Left ventricle myocardium superior (tissue), 1 donor: ENCODE results near the gene IFT25. TPM values are rescaled to one million over a fixed set of nuclear protein-coding genes. Genes with fewer than 3 reads are reported as not detected.
"Not testable (repeated sequence)": the region's sequence is repeated elsewhere in the genome, so short reads cannot be mapped to it uniquely, and the experiment has no call there.

Experiments
- ATAC-seq: fragments of 200-7000 bp; cut with Tn5 transposase; one replicate; pipeline ENCODE4 v1.9.1; 2020; ENCODE audit warnings: mild to moderate bottlenecking, moderate library complexity
- DNase-seq: peaks from one replicate; pipeline ENCODE4 v3.0.0-alpha.2; 2020
- intact Hi-C: fragments of 100-400 bp; cut with micrococcal nuclease; formaldehyde crosslinking; loops from one replicate; pipeline ENCODE4 v1.11.0; 2022
- long read RNA-seq: library from polyadenylated mRNA; unstranded; transcript quantifications from one replicate; pipeline ENCODE4 v2.0.0, GENCODE V29; 2021
- total RNA-seq: library from RNA; stranded (reverse); fragmentation: NEBNext Ultra II Directional; extraction: Animal tissue kit (Norgen Biotek cat#: 25700); gene quantifications from one replicate; pipeline ENCODE4 v1.2.1, GENCODE V29; 2021
- donor health status: DM: no; HTN: yes; CAD: no; lungs with severe emphysema.

IFT25 gene
- total RNA-seq = 8.8 TPM
- long read RNA-seq, transcript HSPB11-201 (6 exons, 915 nt) = major isoform, 5 of 13 reads
- long read RNA-seq, partial matches to known transcripts = 2 of 13 reads
- long read RNA-seq, other reads (novel, unspliced or antisense) = 6 of 13 reads

GRCh38 chr1:53945433-53946251 is at the start of gene IFT25:
Gene IFT25, minus strand, starts transcription at chr1:53945699. Its CDS starts 5,617 bp downstream, at chr1:53940082.
- peak; percentile 98 for DNase-seq
- intact Hi-C loops = no loop called here

GRCh38 chr1:53994516-53994915 is 49.0 kb upstream of the IFT25 start:
- DNase-seq, ATAC-seq, intact Hi-C loops: not testable (repeated sequence)

More at GRCh38 chr1:53945433-53946251, at the start of gene IFT25:
- peak; percentile 91 for ATAC-seq

GRCh38 chr1:53992085-53992874 is 46.8 kb upstream of the IFT25 start:
- DNase-seq = no peak
- intact Hi-C loops = no loop called here
- peak; percentile 67 for ATAC-seq

GRCh38 chr1:53987880-53988279 is 42.4 kb upstream of the IFT25 start:
- DNase-seq = no peak
- ATAC-seq = no peak
- intact Hi-C loops = no loop called here

GRCh38 chr1:53986458-53986857 is 41.0 kb upstream of the IFT25 start:
- intact Hi-C loops = no loop called here
- DNase-seq (no peak), ATAC-seq (no peak)

- intact Hi-C loops = no loop called here
- ATAC-seq (no peak), DNase-seq (no peak)
Measured at GRCh38 chr1:53984726-53985125, 39.2 kb upstream of the IFT25 start.

GRCh38 chr1:53982763-53983104 is 37.2 kb upstream of the IFT25 start:
- intact Hi-C loops = no loop called here
- ATAC-seq (no peak), DNase-seq (no peak)

- intact Hi-C loops = no loop called here
- ATAC-seq (peak; percentile 68), DNase-seq (peak; percentile 50)
Measured at GRCh38 chr1:53982034-53982762, 36.7 kb upstream of the IFT25 start.

- no peak for ATAC-seq
- intact Hi-C loops = no loop called here
- no peak for DNase-seq
Measured at GRCh38 chr1:53981220-53981619, 35.7 kb upstream of the IFT25 start.

- ATAC-seq (no peak), DNase-seq (no peak)
- intact Hi-C loops = no loop called here
Measured at GRCh38 chr1:53979712-53980450, 34.4 kb upstream of the IFT25 start.

- DNase-seq (no peak), ATAC-seq (no peak)
- intact Hi-C loops = no loop called here
Measured at GRCh38 chr1:53975861-53976260, 30.4 kb upstream of the IFT25 start.

- ATAC-seq = no peak
- DNase-seq = no peak
- intact Hi-C loops = no loop called here
Measured at GRCh38 chr1:53971718-53972117, 26.2 kb upstream of the IFT25 start.

- DNase-seq, intact Hi-C loops, ATAC-seq: not testable (repeated sequence)
Measured at GRCh38 chr1:53969323-53969722, 23.8 kb upstream of the IFT25 start.

GRCh38 chr1:53968125-53968513 is 22.6 kb upstream of the IFT25 start:
- ATAC-seq = no peak
- intact Hi-C loops = no loop called here
- DNase-seq = no peak

- peak; percentile 41 for ATAC-seq
- intact Hi-C loops = no loop called here
Measured at GRCh38 chr1:53967409-53968124, 22.1 kb upstream of the IFT25 start.

GRCh38 chr1:53966794-53967193 is 21.3 kb upstream of the IFT25 start:
- no peak for ATAC-seq
- no peak for DNase-seq
- intact Hi-C loops = no loop called here

More at GRCh38 chr1:53967409-53968124, 22.1 kb upstream of the IFT25 start:
- no peak for DNase-seq

GRCh38 chr1:53964109-53964508 is 18.6 kb upstream of the IFT25 start:
- intact Hi-C loops = no loop called here
- ATAC-seq = no peak
- no peak for DNase-seq

- DNase-seq = no peak
- intact Hi-C loops = no loop called here
- no peak for ATAC-seq
Measured at GRCh38 chr1:53963460-53963859, 18.0 kb upstream of the IFT25 start.
